ENCODE data around the gene CRIP3. TPM values are rescaled to one million over a fixed set of nuclear protein-coding genes. Genes with fewer than 3 reads are reported as not detected.
A peak's percentile ranks its signal among the peaks of the same experiment; 100 is the strongest.

The CRIP3 gene
- total and polyA plus RNA-seq, 2 of the 13 experiments (the other 11 are each of a cell fraction or from before 2014, with no cell fraction given), result 6.3 to 9.3 TPM

GRCh38 chr6:43261198-43261597, 47.4 kb downstream of the CRIP3 start (continued):
- TF ChIP-seq ZNF205 (CRISPR knock-in tag; IDR thresholded peaks at IDR 0.05), result no peak
- TF ChIP-seq ZNF598 (CRISPR knock-in tag; IDR thresholded peaks at IDR 0.05; ENCODE audit: borderline replicate concordance), result no peak
- TF ChIP-seq BHLHE40 (IDR thresholded peaks at IDR 0.05; ENCODE audit: low read length), result no peak

- WGBS (ENCODE audit: low lambda C conversion rate), result 44% methylated on average over 4 of the region's 4 CpGs
- no peak overlapping the region for H3K4me2 ChIP-seq (ENCODE audit: low read depth, low read length)
- H3K9me3 ChIP-seq (ENCODE audit: low read length), result no peaks in the 10 kb centered on the region
- peaks cover 64% of the 10 kb centered on the region for H3K4me1 ChIP-seq (ENCODE audit: insufficient read depth, low read length)
- in situ Hi-C loops (cut with HindIII; ENCODE audit: extremely low pct_ligation_motif_present, low pct_unique_long_range_greater_than_20kb) (loop anchor here (5.0 kb wide), 3 partner anchors 72 to 237 kb away; no protein-coding TSS in a partner anchor), intact Hi-C loops (cut with micrococcal nuclease; ENCODE audit: unreplicated experiment) (loop anchor here (5.0 to 10.0 kb wide), 3 partner anchors 164 to 247 kb away; partner anchors contain the start of gene ABCC10)
- no peaks in the 10 kb centered on the region for H3K79me2 ChIP-seq (ENCODE audit: insufficient read depth, low read length)
- TF ChIP-seq ZNF776 (CRISPR knock-in tag; IDR thresholded peaks at IDR 0.05) (no peak), ZSCAN31 (CRISPR knock-in tag; IDR thresholded peaks at IDR 0.05; ENCODE audit: low read depth) (no peak), USF2 (IDR thresholded peaks at IDR 0.05; ENCODE audit: low read depth, low read length) (peak; percentile 4; the same call in 1 of the 2 replicates), USF2 (CRISPR knock-in tag; IDR thresholded peaks at IDR 0.05; ENCODE audit: borderline replicate concordance) (no peak), MTERF4 (CRISPR knock-in tag; IDR thresholded peaks at IDR 0.05) (no peak), MNT (IDR thresholded peaks at IDR 0.05) (0 out of 2 replicates have a peak, but pooled peaks have one; percentile 5), ZBTB4 (CRISPR knock-in tag; IDR thresholded peaks at IDR 0.05; ENCODE audit: borderline replicate concordance) (0 out of 2 replicates have a peak, but pooled peaks have one; percentile 37), ARID3A (IDR thresholded peaks at IDR 0.05; ENCODE audit: low read depth, low read length) (no peak), CENPBD1 (CRISPR knock-in tag; IDR thresholded peaks at IDR 0.05; ENCODE audit: borderline replicate concordance, low read depth) (no peak)
- no peak for DNase-seq (ENCODE audit: low spot score)
- H3K9ac ChIP-seq (ENCODE audit: insufficient read depth, low read depth, low read length), result no peak overlapping the region
- H3K4me3 ChIP-seq (replicated peaks in 1 of 3; ENCODE audit: insufficient read depth in 1 of 3, low read depth in 2 of 3, low read length in 3 of 3), result no peak overlapping the region
- BruUV-seq (replicated peaks), result no TSS peak
- H3K27me3 ChIP-seq (ENCODE audit: control insufficient read depth in 1 of 2, insufficient read depth in 2 of 2, low read length in 2 of 2), result peaks cover 4 to 22% of the 10 kb centered on the region in 2 experiments
- CTCF ChIA-PET (ENCODE audit: low intra/inter-chr PET ratio, low total read pairs), result no interaction called here
- FAIRE-seq, result no peak
- no peak for ATAC-seq
- no peak overlapping the region for H3K27ac ChIP-seq (ENCODE audit: extremely low read length, insufficient read depth, low read length)
- POLR2A ChIA-PET, result interaction anchor here (1.9 kb wide), 1 partner anchor 32 kb away, joined by 6 read pairs; the partner anchor contains the start of gene DNPH1
- no peaks in the 10 kb centered on the region for H3K36me3 ChIP-seq (replicated peaks in 1 of 2; ENCODE audit: control insufficient read depth in 1 of 2, insufficient read depth in 2 of 2, low read length in 2 of 2)
- no peak overlapping the region for H2AFZ ChIP-seq (ENCODE audit: low read length)
- H4K20me1 ChIP-seq (ENCODE audit: insufficient read depth, low read length), result no peaks in the 10 kb centered on the region
Measured at GRCh38 chr6:43260791-43261190, 47.8 kb downstream of the CRIP3 start.
